NCI-H748 treated with DMSO at 0.1 percent for 48 hours (cell line): ENCODE measurements around the gene SIGLEC12.
"Not testable (repeated sequence)": the region's sequence is repeated elsewhere in the genome, so short reads cannot be mapped to it uniquely, and the experiment has no call there.

Source experiments
- DNase-seq: peaks from one replicate; lab custom pipeline; 2025; lab: John Stamatoyannopoulos, UW

Gene SIGLEC12

GRCh38 chr19:51521781-51522180, 20.2 kb upstream of the SIGLEC12 start:
- DNase-seq: no peak

DNA sequence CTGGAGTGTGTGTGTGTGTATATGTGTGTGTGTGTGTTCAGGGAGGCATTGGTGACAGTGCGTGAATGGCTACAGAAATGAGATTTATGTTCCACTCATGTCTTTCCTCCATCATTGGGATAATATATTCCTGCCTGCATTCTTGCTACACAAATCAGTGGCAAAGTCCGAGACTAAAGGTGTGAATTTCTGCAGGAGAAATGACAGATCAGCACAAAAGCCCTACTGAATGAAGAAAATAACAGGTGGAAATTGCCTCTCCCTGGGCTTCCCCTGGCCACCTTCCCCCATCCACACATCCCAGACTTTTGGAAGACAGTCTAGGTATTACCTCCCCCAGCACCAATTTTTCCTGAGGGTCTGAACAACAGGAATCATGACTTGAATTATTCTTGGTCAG, 19.8 kb upstream of the SIGLEC12 start:
- no peak for DNase-seq

DNA sequence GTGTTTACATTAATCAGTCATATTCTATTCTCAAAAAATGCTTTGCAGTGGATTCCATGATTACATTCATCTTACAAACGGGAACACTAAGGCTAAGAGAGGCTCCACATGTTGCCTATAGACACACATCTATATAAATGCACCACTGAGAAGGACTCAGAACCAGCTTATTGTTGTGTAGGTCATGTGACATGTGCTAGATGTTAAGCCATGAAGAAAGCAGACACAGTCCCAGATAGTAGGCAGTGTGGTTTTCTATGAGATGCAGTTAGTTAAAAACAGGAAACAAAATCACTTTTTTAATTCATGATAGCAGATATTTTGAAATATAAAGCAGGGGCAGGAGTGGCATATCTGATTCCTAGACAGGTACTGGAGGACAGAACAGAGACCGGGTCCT, 19.1 kb upstream of the SIGLEC12 start:
- no peak for DNase-seq

DNA sequence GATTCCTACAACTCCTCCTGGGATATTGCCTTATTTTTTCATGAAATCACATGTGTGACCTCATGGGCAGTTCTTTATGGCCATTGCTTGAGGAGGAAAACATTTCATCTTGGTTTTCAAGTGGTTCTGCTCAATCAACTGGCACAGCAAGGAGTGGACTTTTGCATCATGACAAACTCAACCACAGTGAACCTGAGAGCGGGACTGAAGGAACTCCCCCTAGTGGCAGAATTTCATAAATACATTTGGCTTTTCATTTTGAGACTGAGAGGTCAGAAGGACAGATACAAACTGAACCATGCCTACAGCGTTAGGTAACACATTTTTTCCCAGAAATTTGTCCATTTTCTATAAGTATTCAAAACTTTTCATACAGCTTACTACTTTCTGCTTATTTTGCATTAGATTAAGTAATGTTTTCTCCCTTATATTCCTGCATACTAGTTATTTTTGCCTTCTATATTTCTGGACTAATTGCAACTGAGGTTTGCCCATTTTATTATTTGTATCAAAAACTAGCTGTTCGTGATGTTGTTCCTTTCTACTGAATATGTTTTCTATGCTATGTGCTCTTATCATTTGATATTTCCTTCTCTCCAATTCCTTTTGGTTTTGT, 13.4 kb upstream of the SIGLEC12 start:
- DNase-seq: peak; percentile 28

DNA sequence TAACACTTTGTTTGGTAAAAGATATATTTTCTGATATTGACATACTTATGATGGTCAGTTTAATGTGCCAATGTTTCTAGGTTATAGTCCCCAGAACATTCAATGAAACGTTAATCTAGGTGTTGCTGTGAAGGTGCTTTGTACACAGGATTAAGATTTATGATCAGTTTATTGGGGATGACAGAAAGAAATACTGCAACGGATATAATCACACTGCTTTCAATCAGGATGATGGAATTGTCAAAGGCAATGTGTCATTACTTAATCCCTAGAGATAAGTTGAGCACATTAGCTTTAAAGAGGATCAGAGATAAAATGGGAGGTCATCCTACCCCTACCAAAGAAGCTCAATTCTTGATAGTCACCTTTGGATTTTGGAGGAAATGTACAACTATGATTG, 12.4 kb upstream of the SIGLEC12 start:
- DNase-seq: no peak

DNA sequence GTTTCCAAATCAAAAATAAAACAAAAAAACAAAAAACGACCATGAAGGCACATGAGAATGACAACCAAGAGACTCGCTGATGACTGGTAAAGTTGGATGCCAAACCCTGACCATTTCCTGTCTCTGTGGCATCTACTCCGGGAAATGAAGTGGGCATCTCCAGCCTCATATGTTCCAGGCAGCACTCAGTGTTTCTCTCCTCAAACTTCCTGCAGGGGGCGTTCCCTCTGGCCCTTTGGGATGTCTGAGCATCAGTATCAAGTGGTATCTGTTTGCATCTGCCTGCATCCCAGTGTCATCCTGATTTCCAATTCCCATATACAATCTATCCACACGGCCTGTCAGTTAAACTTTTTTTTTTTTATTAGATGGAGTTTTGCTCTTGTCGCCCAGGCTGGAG, 9.8 kb upstream of the SIGLEC12 start:
- no peak for DNase-seq

DNA sequence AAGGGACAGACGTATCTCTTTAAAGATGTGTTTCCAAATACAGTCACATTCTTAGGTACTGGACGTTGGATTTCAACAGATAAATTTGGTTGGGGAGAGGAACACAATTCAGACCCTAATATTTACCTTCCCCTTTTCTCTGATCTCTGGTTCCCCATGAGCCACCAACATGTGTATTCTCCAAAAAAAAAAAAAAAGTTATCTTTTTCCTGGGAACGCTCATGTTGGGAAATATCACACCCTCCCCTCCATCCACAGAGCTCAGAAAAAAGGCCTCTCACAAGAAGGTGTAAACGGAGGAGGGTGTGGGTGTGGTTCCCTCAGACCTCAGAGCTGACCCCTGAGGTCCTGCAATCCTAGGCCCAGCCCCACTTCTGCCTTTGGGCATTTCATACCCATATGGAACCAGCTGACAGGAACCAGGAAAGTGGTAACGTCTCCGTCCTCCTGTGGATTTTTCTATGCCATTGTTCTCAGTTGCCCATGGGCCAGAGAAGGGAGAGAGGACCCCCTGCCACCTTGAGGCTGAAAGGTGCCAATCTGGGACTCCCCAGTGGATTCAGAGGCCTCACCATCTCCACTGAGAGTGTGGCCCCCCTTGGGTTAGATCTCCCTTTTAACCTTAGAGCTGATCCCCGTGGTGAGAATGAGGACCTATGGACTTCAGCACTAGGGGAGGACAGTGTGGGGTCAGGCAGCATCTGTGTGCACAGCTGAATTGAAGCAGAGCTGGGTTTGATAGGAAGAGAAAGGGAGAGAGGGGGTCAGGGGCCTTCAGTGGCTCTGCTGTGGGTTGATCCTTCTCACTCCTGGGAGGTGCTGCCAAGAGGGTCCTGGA, 8.4 kb upstream of the SIGLEC12 start:
- DNase-seq: no peak

DNA sequence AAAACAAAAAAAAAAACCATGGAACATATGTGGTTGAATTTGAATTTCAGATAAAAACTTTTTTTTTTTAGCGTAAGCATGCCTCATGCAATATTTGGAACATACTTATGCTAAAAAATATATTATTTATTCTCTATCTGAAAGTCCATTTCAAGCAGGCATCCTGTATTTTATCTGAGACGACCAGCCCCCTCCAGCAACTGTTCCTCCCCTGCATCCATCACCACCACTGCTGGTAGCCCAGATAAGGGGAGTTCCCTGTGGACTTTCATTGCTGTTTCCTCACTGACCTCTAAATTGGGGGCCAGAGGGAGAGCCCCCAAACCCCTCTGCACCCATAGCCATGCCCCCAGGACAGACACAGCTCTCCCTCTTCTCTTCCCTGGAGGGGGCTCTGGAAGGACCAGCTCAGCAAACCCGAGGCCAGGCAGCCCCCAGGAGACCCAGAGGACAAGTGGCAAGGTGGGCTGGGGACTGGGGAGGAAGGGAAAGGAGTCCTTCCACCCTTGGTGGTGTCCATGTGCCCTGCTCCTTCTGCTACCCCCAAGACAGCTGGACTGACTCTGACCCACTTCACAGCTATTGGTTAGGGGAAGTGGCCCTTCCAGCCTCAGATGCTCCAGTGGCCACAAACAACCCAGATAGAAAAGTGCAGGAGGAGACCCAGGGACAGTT, 6.6 kb upstream of the SIGLEC12 start:
- no peak for DNase-seq

GRCh38 chr19:51507640-51508058, 6.0 kb upstream of the SIGLEC12 start:
- no peak for DNase-seq

- DNase-seq: no peak
Measured at GRCh38 chr19:51507192-51507591, 5.6 kb upstream of the SIGLEC12 start.

DNA sequence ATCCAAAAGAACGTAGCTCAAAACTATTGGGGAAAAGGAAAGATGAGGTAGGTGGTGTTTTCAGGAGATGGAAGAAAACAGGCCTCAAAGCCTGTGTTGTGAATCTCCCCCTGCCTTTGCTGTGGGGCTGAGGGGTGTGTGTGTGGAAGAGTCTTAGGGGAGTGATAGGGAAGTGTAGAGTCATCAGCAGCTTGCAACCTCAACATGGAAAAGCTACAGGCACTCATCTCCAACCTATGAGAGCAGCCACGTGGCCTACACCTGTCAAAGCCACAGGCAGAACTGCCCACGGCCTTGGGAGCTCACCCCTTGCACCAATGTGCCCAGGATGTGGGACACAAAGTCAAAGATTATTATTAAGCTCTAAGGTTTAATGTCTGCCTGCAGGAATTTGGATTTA, 4.3 kb upstream of the SIGLEC12 start:
- DNase-seq: no peak

DNA sequence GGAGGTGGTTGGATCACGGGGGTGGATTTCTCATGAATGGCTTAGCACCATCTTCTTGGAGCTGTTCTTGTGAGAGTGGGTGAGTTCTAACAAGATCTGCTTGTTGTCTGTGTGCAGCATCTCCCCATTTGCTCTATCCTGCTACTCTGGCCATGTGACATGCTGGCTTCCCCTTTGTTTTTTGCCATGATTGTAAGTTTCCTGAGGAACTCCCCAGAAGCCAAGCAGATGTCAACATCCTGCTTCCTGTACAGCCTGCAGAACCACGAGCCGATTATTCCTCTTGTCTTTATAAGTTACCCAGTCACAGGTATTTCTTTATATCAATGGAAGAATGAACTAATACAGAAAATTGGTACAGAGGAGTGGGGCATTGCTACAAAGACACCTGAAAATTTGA, 2.3 kb upstream of the SIGLEC12 start:
- DNase-seq: no peak

- no peak for DNase-seq
Measured at GRCh38 chr19:51503286-51503817, 1.8 kb upstream of the SIGLEC12 start.

GRCh38 chr19:51500931-51501330, 669 bp downstream of the SIGLEC12 start:
- not testable (repeated sequence) for DNase-seq

DNA sequence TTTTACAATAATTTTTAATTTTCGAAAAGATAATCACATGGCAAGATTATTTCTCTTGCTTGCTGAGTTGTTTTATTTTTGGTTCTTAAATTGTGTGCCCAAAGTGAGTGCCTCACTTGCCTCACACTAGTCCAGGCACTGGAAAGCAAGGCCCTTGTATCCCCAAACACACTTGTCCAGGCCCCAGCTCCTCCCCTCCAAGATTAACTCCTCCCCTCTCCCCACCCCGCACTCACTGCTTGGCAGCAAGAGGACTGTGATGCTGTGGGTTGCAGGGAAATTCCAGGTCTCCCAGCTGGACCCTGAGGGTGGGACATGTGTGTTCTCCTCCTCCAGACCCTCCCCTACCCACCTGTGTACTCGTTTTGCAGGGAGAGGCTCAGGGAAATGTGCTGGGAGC, 3.9 kb downstream of the SIGLEC12 start:
- no peak for DNase-seq

DNA sequence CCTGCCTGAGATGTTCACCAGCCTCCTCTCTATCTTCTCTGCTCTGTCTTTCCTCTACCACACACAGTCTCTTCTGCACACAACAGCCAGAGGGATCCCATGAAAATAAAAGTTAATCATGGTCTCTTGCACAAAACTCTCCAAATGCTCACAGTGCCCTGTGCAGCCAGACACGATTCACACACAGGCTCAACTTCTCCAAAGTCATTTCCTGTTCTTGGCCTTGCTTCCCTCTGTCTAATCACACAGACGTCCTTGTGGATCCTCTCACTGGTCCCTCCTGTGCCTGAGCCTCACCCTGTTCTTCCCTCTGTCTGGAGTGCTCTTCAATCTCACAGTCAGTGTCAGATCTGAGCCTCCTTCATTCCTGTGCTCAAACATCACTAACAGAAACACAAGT, 7.8 kb downstream of the SIGLEC12 start:
- DNase-seq: no peak

- DNase-seq: no peak
Measured at GRCh38 chr19:51491586-51491985, 10.0 kb downstream of the SIGLEC12 start.

GRCh38 chr19:51490676-51491075, 10.9 kb downstream of the SIGLEC12 start:
- no peak for DNase-seq

DNA sequence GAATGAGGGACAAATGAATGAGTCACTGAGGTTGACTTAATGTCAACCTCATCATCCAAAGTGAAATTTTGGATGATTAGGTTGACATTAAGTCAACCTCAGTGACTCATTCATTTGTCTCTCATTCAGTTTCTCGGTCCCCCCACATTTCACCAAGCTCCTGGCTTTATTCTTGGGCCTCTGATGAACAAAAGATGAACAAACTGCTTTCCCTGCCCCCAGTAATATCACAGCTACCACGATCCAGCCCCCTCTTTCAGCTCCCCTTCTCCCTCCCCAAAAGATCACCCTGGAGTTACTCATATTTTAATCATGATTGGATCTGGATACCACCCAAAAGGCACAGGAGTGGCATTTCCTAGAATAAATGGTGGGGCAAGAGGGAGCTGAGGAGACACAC, 12.5 kb downstream of the SIGLEC12 start:
- DNase-seq: no peak

GRCh38 chr19:51488491-51488890, 13.1 kb downstream of the SIGLEC12 start:
- no peak for DNase-seq

- DNase-seq: no peak
Measured at GRCh38 chr19:51485960-51486660, 15.5 kb downstream of the SIGLEC12 start.

GRCh38 chr19:51480590-51480989, 21.0 kb downstream of the SIGLEC12 start:
- no peak for DNase-seq
